GM21529 (cell line): ENCODE results near the gene RNF150.
A peak's percentile ranks its signal among the peaks of the same experiment; 100 is the strongest.

Source experiments
- ATAC-seq: cut with Tn5 transposase; IDR thresholded peaks from one replicate; pipeline ENCODE4 v1.9.1; 2021; ENCODE audit not compliant: unreplicated experiment

The RNF150 gene

DNA sequence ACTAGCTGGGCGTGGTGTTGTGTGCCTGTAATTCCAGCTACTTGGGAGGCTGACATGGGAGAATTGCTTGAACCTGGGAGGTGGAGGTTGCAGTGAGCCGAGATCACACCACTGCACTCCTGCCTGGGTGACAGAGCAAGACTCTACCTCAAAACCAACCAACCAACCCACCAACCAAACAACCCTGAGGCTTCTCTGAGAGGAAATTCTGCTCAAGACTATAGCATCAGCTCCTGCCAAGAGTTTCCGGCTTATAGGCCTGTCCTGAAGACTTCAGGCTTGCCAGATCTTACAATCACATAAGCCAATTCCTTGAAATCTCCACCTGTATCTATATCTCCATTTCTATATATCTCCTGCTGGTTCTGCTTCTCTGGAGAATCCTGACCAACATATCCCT lies 203.3 kb downstream of the RNF150 start:
- ATAC-seq: no peak

DNA sequence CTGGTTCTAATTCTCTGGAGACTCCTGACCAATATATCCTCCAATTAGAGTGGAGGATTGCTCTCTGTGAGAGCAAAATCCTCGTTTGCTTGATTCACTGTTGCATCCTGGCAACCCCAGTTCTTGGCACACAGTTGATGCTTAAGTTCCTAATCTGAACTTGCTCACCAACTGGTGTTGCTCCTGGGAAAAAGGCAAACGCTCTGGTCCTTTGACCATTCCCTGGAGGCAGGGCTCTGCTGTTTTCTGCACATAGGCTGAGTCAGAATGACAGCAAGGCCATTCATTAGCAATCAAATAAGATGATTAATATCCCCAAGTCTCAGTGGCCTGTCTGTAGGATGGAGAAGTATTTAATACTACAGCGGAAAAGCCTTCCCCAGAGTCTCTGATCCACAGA lies 204.4 kb downstream of the RNF150 start:
- ATAC-seq: no peak

DNA sequence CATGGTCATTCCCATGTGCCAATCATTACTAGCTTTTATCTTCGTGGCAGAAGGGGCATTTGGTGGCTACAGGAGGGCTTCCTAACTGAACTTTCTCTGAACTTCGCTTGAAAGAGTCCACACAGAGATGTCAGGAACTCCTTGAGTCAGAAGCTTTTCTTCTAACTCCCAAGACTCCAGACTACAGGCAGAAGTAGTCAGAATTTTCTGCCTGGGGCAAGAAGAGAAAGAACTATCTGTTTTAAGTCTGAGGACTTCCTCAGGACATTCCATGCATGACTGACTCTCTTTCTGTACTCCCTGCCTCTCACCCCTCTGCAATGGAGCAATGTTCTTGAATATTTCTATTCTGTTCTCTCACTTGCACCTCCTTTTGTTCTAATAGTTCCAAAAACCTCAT lies 206.6 kb downstream of the RNF150 start:
- ATAC-seq: no peak

DNA sequence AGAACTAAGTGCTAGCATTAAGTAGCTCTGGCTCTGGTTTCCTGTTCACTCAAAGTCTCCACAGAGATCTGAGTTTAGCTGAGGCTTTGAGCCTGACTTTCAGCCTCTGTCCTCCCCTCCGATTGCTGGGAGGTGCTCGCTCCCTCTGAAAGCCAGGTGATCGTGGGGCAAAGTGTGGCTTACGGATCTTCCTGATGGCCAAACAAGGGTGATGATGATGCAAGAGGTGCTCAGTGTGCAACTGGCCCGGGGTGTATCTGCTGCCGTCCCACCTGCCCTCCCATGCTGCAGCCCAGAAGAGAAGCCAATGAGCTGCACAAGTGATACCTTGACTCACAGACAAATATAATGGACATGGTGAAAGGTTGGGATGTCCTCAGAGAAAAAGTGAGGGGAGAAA lies 207.9 kb downstream of the RNF150 start:
- no peak for ATAC-seq

DNA sequence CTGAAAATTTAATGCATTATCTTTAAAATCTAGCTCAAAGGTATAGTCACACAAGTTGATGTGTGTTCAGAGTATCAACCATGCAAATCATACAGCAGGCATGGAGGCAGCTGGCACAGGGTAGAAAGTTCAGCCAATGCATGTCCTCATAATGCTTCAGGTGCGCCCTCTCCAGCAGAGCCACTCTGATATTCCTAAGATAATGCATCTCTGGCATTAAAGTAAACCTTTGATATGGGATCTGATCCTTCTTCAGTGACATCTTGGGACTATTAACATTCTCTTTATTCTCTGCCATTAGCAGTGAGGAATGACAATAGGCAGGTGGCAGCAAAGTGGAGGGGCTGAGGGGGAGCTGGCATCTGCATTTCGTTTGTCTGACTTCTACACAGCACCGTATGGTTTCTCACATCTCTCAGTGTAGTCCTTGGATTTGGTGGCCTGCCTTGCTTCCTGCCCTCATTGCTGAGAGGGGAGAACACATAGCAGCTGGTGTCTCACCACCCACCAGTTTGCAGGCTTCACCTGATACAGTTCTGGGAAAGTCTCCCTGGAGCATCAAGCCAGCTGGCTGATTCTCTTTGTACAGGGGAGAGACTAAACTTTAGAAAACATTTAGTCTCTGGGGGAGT lies 208.4 kb downstream of the RNF150 start:
- ATAC-seq: no peak

DNA sequence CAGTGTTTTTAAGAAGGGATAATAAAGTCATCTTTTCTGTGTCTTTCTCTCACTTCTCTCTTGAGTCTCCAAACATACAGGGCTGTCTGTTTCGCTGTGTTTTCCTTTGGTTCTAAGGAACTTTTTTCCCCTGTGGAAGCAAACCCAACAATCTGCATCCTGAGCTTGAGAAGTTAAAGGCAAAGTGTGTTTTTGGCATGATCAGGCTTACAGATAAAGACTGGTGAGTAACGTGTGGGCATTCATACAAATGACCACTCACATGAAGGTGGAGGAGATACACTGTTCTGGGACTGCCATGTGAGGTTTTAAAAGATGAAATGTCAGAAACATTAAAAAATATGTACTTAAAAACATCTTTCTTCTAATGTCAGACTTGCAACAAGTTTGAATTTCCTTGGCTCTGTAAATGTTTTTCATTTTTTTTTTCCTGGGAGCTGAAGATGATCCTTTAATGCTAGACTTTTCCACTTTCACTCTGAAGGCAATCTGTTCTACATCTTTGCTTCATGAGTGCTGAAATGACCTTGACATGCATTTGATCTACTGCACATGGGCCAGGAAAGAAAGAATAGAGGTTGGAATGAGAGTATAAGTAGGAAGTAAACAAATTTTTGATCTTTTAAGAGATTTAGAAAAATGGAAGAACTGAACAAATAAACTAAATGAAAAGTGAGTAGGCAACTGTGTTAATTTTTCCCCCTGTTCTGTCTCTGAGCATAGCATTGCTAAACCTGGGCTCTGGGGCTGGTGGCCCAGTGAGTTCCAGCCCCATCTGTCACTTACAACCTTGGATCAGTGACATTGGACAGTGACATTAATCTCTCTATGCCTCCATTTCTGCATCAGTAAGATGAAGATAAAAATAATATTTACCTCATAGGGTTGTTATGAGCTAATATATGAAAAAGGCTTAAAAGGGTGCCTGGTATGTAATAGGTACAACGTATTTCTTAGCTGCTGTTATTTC lies 226.0 kb downstream of the RNF150 start:
- no peak for ATAC-seq

DNA sequence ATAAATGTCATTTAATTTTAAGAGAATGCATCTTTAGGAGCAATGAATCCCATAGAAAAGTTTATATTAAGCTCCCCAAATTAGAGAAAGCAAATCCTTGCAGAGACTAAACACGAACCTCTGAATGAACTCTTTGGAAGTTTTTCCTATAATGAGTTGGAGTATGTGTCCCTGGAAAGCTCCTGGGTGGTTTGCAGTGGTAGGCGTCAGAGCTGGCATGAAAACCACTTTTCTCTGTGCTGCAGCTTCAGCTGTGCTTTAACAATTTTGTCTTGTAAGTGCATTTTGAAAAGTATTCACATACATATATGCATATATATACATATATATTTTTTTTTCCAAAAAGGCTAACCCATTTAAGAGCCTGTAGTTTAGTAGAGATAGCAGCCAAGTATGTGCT lies 228.4 kb downstream of the RNF150 start:
- no peak for ATAC-seq

DNA sequence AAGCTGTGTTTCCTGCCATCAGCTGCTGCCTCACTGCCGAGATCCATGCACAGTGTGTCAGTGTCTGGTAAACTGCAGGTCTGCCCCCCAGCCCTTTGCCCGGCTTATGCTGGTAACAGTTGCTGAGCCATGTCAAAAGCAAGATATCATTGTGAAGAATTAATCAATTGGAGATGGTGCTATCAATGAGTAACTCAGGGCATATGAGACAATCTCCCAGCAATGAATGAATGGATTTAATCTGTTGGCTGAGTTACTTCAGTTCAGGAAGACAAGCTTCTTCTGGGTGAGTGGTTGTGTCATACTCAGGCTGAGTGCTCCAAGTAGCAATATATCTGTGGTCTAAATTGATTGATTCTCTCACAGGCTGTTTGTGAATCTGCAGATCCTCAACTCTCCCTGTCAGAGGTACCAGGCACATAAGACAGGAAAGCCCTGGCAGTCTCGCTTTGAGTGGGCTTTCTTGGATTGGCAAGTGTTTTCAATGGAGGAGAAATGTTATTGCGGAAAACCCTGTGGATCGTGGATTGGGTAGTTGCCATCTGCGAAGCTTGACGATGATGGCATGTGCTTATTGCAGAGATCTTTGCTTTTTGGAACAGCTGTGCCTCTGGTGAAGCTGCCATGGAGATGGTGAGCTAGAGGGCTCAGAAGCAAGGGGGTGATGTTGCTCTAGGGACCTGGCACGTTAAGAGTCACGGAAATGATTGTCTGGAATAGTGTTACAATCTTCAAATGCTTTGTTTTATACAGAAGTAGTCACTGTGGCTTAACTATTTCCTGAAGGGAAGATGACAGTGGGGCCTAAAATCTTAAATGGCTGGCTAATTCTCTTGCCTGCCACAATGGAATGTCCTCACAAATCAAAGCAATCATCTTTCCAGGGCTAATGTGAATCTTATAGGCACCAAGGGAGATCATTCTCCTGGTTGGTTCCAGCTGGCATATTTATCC lies 229.5 kb downstream of the RNF150 start:
- no peak for ATAC-seq

DNA sequence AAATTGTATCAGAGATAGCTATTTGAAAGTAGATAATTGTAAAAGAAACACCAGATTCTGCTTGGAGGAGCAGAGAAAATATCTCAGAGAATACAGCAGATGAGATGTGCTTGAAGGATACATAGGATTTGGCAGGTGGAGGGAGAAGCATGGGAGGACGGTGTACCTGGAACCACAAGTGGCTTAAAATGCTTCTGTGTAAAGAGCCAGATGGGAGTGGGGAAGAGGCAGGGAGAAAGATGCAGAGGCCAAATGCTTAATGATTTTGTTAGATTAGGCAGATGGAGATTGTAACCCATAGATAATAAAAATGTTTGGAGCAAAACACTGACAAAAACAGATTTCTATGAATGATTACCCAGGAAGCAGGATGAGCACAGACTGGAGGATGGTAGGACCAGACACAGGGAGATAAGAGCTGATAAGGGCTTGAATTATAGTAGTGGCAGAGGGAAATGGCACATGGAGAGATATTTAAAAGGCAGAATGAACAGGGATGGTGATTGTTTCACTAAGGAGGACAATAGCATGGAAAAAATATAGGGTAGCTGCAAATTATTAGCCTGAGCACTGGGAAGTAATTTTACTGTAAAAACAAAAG lies 231.4 kb downstream of the RNF150 start:
- ATAC-seq: no peak

DNA sequence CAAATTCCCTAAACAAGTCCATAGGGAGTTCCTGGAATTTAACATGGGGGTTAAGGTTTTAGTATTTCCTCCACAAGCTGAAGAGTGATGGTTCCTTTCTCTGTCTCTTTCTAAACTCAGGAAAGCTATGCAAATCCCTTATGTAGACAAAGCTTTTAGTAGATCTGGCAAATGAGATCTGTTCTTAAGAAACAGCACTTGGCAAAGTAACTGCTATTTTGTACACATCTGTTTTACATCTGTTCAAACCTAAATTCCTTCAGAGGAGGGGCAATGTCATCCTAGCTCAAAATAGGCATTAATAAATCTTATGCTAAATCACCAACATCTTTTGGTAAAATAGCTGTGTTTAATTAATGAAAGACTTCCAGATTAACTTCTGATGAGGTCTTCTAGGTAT lies 239.3 kb downstream of the RNF150 start:
- ATAC-seq: no peak

DNA sequence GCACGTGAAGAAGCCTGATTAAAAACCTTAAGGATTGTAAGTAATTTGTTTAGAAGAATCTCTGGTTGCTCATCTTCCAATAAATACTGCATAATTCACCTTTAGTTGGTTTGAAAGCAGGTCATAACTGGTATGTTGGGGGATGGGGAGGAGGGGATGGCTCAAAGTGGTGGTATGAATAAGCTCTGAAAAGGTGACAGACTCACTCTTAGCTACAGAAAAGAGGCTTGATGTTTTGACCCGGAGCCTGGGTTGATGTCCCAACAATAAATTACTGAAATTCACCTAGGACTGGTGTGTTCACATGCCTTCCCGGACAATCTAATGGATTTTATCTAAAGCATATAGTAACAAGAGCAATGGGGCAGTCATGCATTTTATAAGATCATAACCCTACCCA lies 245.2 kb downstream of the RNF150 start:
- no peak for ATAC-seq

DNA sequence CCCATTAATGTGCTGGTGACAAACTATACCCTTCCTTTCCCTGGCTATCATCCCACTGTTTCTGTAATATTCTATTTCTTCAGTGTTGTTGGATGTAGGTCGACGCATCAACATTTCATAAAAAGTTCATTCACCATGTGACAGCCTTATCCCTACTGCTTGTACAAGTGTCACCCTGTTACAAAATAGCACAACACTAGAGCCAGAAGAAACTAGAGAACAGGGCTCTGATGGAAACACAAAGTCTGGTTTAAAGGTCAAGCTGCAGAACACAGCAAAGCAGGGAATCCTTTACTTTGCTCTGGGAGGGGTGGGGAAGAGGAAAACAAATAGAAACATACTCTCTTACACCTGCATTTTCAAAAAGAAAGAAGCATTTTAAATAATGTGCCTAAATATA lies 245.8 kb downstream of the RNF150 start:
- no peak for ATAC-seq

DNA sequence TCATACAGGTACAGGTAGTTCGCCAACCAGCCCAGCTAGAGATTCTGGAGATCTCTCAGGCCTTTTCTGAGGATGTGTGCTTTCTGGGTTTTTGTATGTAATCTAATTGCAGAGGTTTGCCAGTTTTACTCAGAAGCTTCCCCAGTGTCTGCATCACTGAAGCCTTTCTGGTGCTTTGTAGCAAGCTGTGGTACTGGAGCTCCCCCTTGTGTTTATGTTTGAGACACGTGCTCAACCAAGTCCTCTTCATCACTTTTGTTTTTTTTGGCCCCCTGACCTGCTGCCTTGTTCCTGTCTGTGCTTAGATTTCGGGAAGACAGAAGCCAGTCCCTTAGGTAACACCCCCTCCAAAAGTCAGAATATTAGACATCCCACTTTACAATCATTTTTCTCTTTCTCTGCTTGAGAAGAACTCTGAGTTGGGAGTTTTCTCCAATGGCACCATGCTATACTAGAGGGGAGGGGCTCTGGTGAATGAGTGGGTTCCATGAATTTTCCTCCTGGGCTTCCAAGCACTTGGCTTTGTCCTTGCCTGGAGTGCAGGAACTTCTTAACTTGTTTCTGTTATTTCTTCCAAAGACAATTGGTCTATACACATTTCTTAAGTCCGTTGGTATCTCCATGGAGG lies 248.7 kb downstream of the RNF150 start:
- peak; percentile 98 for ATAC-seq

DNA sequence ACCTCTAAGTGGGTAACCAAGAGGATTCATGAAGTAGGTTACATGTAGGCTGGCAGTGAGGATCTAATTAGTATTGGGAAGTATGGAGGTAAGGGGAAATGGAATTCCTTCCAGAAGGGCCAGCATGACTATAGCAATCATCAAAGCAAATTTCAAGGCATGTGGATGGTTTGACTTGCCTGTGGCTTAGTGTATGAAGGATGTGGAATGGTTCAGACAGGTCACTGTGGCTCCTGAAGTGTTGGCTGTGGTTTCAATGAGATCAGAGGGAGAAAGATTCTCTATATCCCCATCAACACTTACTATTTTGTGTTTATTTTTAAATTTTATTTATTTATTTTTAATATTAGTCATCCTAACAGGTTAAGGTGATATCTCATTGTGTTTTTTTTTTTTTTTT lies 255.5 kb downstream of the RNF150 start:
- no peak for ATAC-seq

DNA sequence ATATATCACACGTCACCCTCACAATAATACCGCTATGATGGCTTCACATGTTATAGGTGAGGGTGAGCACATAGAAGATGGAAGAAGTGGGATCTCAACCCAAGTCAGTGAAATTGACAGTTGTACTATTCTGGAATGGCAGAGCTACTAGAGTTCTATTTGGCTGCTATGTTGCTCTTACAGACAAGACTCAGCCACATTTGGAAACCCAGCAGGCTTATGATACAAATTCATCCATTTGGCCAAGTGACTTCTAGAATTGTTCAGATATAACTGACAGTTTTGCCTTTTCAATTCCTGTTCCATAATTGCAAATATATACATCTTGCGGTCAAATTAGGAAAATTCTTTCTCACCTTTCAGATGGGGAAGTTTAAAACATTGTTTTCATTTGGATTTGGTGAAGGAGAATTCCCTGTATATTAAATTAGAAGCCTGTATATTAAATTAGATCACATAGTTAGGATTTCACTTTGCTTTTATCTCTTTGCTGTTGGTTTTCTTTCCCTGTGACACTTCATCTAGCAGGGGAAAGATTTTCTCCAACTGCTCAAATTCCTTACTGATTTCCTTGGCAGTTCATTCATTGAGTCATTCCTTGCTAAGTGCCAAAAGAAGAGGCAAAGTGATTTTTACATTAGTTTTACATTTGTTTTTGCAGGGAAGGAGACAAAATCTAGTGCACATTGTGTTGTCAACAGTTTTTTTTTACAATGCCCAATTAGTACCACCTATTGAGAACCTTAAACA lies 256.5 kb downstream of the RNF150 start:
- ATAC-seq: no peak

DNA sequence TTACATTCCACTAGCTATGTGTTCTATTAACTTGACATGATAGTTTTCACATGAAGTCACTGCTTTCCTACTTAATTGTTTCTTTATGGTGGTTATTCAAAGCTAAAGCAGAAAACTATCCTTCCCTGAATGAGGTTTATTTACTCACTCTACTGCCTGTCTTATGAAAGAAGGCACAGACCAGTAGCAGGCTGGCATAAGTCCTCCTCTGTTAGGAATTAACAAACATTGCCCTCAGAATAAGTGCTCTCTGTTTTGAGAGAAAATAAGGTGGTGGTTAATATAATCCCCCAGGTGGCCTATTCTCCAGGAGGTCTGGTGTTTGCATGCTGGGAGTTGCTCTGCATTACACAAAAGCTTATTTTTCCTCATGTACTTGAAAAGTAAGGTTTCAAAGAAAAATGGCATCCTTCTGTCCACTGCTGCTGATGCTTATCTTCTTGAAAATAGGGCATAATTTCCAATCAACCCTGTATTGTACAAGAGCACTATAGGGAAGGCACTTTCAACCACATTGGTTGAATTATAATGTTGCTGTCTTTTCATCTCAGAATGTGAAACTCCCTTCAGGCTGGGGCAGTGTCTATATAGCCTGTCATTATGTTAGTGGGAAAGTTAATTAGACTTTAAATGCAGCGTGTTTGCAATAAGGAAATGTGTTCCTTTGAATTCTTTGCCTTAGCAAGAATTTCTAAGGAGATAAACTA lies 257.4 kb downstream of the RNF150 start:
- ATAC-seq: no peak

DNA sequence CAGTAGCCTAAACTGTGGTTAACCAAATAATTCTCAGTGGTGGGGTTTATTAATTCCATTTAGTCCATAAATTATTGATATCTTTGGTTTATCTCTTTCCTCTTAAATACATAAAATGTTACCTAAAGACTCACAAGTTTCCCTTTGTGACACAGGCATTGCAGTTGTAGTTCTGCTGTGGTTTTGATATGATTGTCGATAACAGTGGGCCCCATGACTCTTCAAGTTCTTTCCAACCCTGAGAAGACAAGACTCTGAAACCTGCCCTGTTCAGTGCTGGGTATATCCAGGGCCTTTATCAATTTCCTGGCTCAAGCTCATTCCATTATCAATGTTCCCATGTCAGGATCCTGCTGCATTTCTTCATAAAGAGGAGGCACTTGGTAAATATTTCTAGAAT lies 259.2 kb downstream of the RNF150 start:
- no peak for ATAC-seq

DNA sequence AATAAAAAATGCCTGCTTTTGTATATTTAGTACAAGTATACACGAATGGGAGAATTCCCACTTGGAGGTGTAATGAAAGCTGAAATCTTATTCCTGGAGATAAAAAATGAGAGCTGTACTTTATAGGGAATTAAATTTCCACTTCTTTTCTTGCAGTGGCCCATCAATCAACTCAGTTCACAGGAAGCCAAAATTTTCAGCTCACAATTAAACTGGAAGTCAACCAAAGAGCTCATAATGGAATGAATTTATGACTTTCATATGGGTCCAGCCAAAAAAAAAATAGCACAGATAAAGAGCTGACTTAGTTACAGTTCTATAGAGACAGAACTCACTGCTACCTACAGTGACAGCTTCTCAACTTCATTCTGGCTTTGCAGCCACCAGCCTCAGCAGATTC lies 261.9 kb downstream of the RNF150 start:
- no peak for ATAC-seq

DNA sequence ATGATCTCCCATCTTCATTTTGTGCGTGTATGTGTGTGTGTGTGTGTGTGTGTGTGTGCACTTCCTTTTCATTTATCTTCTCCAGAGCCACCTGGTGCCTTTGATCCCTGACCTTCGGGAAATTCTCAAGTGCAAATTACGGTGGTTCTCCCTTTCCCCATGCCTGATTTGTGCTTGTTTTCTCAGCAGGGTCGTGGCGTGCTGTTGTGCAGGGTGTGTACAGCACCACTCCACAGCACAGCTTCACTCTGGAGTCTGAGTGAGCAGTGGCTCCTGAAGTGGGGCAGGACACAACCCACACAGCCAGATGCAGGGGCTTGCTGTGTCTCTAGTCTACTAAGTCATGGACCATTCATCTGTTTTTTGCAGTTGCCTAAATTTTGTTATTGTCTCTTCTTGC lies 262.8 kb downstream of the RNF150 start:
- ATAC-seq: no peak
